ENCODE measurements around the gene ATP10D.

ATP10D gene

GRCh38 chr4:47465004-47465403, 20.1 kb upstream of the ATP10D start:
- no peak for TF ChIP-seq CTCF (IDR thresholded peaks at IDR 0.05; ENCODE audit: low read depth, low read length, missing control alignments)
- no peak for DNase-seq (ENCODE audit: extremely low read depth, low read depth)
- H3K4me3 ChIP-seq (replicated peaks; ENCODE audit: low read depth, low read length), result no peak overlapping the region

GRCh38 chr4:47466056-47466785, 18.9 kb upstream of the ATP10D start:
- TF ChIP-seq CTCF (IDR thresholded peaks at IDR 0.05; ENCODE audit: low read depth, low read length, missing control alignments), result no peak
- H3K4me3 ChIP-seq (replicated peaks; ENCODE audit: low read depth, low read length), result no peak overlapping the region

GRCh38 chr4:47468706-47469365, 16.2 kb upstream of the ATP10D start:
- no peak for DNase-seq (ENCODE audit: extremely low read depth, low read depth)
- H3K4me3 ChIP-seq (replicated peaks; ENCODE audit: low read depth, low read length), result no peak overlapping the region
- no peak for TF ChIP-seq CTCF (IDR thresholded peaks at IDR 0.05; ENCODE audit: low read depth, low read length, missing control alignments)

More at GRCh38 chr4:47466056-47466785, 18.9 kb upstream of the ATP10D start:
- no peak for DNase-seq (ENCODE audit: extremely low read depth, low read depth)

- H3K4me3 ChIP-seq (replicated peaks; ENCODE audit: low read depth, low read length), result no peak overlapping the region
- DNase-seq (ENCODE audit: extremely low read depth, low read depth), result no peak
- TF ChIP-seq CTCF (IDR thresholded peaks at IDR 0.05; ENCODE audit: low read depth, low read length, missing control alignments), result no peak
Observed at GRCh38 chr4:47469951-47470350, 15.1 kb upstream of the ATP10D start.

GRCh38 chr4:47471064-47471463, 14.0 kb upstream of the ATP10D start:
- TF ChIP-seq CTCF (IDR thresholded peaks at IDR 0.05; ENCODE audit: low read depth, low read length, missing control alignments), result no peak

GRCh38 chr4:47471591-47471990, 13.5 kb upstream of the ATP10D start:
- TF ChIP-seq CTCF (IDR thresholded peaks at IDR 0.05; ENCODE audit: low read depth, low read length, missing control alignments), result no peak
- no peak overlapping the region for H3K4me3 ChIP-seq (replicated peaks; ENCODE audit: low read depth, low read length)
- DNase-seq (ENCODE audit: extremely low read depth, low read depth), result no peak

More at GRCh38 chr4:47471064-47471463, 14.0 kb upstream of the ATP10D start:
- no peak for DNase-seq (ENCODE audit: extremely low read depth, low read depth)
- no peak overlapping the region for H3K4me3 ChIP-seq (replicated peaks; ENCODE audit: low read depth, low read length)

Data from HFF-Myc (cell line).